Thoracic aorta (tissue), 2 donors: Measurements from ENCODE around the gene RHEB. TPM values are rescaled to one million over a fixed set of nuclear protein-coding genes. Genes with fewer than 3 reads are reported as not detected.

Source experiments
- ATAC-seq: fragments of 150-250 bp; one replicate; pipeline ENCODE4 v1.8.0; 2017; ENCODE audit warnings: low read depth; ENCODE audit not compliant: insufficient number of reproducible peaks, low FRiP score
- DNase-seq: peaks from one replicate; pipeline ENCODE4 v3.0.0-alpha.2; 2020; ENCODE audit warnings: low spot score
- H3K27ac ChIP-seq, 2 donors: fragments of 200-600 bp; sonication (generic); 1 replicate in 1 of 2; 2 replicates in 1 of 2; pipeline ENCODE4 v1.5.1; 2016; ENCODE audit warnings: mild to moderate bottlenecking in 2 of 2, moderate library complexity in 2 of 2
- H3K27me3 ChIP-seq: fragments of 200-600 bp; sonication (generic); replicated peaks from 2 replicates; pipeline ENCODE4 v1.6.0; 2016; ENCODE audit warnings: mild to moderate bottlenecking; ENCODE audit not compliant: insufficient read depth
- H3K36me3 ChIP-seq: fragments of 200-600 bp; sonication (generic); one replicate; pipeline ENCODE4 v1.5.1; 2016
- H3K4me1 ChIP-seq, 2 donors: fragments of 200-600 bp; sonication (generic); 1 replicate in 1 of 2; 2 replicates in 1 of 2; pipeline versions ENCODE4 v1.5.1 to v1.6.0; 2016; ENCODE audit warnings: low read depth in 2 of 2, mild to moderate bottlenecking in 1 of 2; ENCODE audit not compliant: control insufficient read depth in 1 of 2
- H3K4me3 ChIP-seq: fragments of 200-600 bp; sonication (generic); 2 replicates; pipeline ENCODE4 v1.5.1; 2016; ENCODE audit warnings: mild to moderate bottlenecking
- H3K9me3 ChIP-seq: fragments of 200-600 bp; sonication (generic); 2 replicates; pipeline ENCODE4 v1.5.1; 2016
- total RNA-seq, 2 donors: library from RNA; depleted of rRNA; stranded (reverse); fragments of >200 nt; gene quantifications; one replicate each; pipeline versions ENCODE4 v1.1.0 to v1.2.3, GENCODE V29; 2016
- TF ChIP-seq, protein P1 (sequence below): fragments of 200-600 bp; sonication (generic); IDR thresholded peaks from one replicate; pipeline ENCODE4 v1.5.1; 2019; ENCODE audit warnings: antibody characterized with exemption

Gene RHEB
- total RNA-seq, 2 donors from 2014 or later: 88.9 to 102 TPM

- TF ChIP-seq, protein P1, sequence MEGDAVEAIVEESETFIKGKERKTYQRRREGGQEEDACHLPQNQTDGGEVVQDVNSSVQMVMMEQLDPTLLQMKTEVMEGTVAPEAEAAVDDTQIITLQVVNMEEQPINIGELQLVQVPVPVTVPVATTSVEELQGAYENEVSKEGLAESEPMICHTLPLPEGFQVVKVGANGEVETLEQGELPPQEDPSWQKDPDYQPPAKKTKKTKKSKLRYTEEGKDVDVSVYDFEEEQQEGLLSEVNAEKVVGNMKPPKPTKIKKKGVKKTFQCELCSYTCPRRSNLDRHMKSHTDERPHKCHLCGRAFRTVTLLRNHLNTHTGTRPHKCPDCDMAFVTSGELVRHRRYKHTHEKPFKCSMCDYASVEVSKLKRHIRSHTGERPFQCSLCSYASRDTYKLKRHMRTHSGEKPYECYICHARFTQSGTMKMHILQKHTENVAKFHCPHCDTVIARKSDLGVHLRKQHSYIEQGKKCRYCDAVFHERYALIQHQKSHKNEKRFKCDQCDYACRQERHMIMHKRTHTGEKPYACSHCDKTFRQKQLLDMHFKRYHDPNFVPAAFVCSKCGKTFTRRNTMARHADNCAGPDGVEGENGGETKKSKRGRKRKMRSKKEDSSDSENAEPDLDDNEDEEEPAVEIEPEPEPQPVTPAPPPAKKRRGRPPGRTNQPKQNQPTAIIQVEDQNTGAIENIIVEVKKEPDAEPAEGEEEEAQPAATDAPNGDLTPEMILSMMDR: no peak
- ATAC-seq: no peak
- H3K4me3 ChIP-seq: no peak overlapping the region
- H3K27me3 ChIP-seq: no peaks in the 10 kb centered on the region
- H3K36me3 ChIP-seq: no peaks in the 10 kb centered on the region
- no peak for DNase-seq
- peaks cover 0 to 11% of the 10 kb centered on the region in 2 donors for H3K4me1 ChIP-seq
- H3K9me3 ChIP-seq: no peaks in the 10 kb centered on the region
- H3K27ac ChIP-seq: no peak overlapping the region
These were observed 66.9 kb downstream of the RHEB start for GRCh38 chr7:151452680-151453325.

DNA sequence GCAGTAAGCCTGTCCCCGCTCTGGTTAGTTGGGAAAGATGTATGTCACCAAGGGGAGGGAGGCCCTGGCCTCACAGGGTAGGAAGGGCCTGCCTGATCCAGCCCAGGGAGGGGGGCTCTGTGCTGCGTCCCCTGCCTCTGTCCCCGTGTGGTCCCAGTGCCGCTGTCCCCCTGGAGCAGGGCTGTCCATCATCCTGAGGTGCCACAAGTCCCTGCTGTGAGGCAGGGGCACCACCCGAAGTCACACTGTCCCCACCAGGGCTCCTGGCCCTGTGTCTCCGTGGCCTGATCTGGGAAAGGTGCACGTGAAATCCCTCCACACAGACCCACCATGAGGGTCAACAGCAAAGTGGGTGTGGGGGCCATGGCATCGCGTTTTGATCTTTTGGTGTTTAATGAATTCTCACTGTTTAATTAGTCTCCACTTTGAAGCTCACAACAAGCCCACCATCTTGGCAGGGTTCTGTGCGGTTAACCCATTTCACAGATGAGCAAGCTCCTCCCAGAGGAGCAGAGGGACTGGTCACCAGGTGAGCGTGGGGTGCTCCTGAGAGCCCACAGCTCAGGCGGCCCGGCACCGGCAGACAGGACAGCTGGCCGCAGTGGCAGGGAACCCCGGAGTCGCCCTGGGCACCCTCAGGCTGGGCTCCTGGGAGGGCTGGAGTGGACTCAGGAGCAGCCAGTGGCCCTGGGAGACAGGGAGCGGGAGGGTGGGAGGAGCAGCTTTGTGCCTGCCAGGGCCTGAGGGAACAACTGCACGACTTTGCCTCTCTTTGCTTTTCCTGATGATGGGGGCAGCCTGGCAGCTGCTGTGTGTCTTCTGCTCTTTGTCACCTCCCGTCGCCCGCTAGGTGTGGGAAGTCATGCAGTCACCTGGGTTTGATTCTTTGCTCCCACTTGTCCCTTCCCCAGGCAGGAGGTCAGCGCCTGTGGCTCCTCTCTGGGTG, 67.8 kb downstream of the RHEB start:
- Histone ChIP-seq H3K4me3 (no peak overlapping the region), H3K9me3 (no peaks in the 10 kb centered on the region), H3K4me1 (peaks cover 0 to 12% of the 10 kb centered on the region in 2 donors), H3K27ac (no peak overlapping the region), H3K27me3 (no peaks in the 10 kb centered on the region), H3K36me3 (no peaks in the 10 kb centered on the region)
- TF ChIP-seq, protein P1: no peak
- DNase-seq: no peak
- no peak for ATAC-seq

DNA sequence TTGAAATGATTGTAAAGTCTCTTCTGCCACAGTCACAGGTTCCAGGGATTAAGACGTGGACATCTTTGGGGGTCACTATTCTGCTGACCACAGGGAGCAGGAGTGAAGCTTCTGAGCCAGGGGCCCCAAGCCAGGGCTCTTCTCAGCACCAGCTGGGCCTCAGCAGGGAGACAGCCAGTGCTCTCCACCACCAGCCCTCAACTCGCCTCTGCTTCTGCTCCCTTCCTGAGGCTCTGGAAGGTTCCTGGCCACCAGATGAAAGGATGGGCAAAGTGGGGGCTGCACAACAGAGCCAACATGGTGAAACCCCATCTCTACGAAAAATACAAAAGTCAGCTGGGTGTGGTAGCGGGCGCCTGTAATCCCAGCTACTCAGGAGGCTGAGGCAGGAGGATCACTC, 68.5 kb downstream of the RHEB start:
- no peak for ATAC-seq
- Histone ChIP-seq H3K27ac (no peak overlapping the region), H3K27me3 (no peaks in the 10 kb centered on the region), H3K9me3 (no peaks in the 10 kb centered on the region), H3K4me3 (no peak overlapping the region), H3K36me3 (no peaks in the 10 kb centered on the region), H3K4me1 (peaks cover 0 to 12% of the 10 kb centered on the region in 2 donors)
- TF ChIP-seq, protein P1: no peak
- DNase-seq: no peak

- no peak for ATAC-seq
- H3K36me3 ChIP-seq: no peaks in the 10 kb centered on the region
- no peak for DNase-seq
- H3K27ac ChIP-seq: no peak overlapping the region
- H3K27me3 ChIP-seq: no peaks in the 10 kb centered on the region
- TF ChIP-seq, protein P1: no peak
- peaks cover 0 to 12% of the 10 kb centered on the region in 2 donors for H3K4me1 ChIP-seq
- H3K4me3 ChIP-seq: no peak overlapping the region
- H3K9me3 ChIP-seq: no peaks in the 10 kb centered on the region
These were observed 69.7 kb downstream of the RHEB start for GRCh38 chr7:151449990-151450389.
